ENCODE results near the gene RIC1. TPM values are rescaled to one million over a fixed set of nuclear protein-coding genes. Genes with fewer than 3 reads are reported as not detected.

RIC1 gene
- total RNA-seq, 2 experiments from 2014 or later: 24.7 to 26.3 TPM

DNA sequence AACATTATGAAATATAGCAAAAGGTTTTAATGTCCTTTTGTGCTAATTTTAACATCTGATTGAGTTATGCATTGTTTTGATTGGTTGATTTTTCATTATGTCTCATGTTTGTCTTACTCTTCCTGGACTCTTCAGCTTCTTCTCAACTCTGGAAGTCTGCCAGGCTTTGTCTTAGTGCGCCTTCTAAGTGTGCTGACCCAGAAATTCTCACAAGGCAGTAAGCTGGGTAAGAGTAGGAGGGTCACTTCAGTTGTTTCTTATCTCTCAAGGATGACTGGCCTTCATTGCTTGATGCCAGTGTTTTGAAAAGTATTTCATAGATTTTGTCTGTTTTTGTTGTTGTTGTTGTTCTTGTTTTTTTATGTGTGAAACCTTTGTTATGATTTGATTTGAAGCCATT, 59.2 kb downstream of the RIC1 start:
- H3K27ac Mint-ChIP-seq: no peak overlapping the region
- peaks cover 30% of the 10 kb centered on the region for H3K4me1 Mint-ChIP-seq (ENCODE audit: low read depth)
- peaks cover 4% of the 10 kb centered on the region for H3K9me3 Mint-ChIP-seq
- H3K4me3 Mint-ChIP-seq: no peak overlapping the region
- H3K36me3 Mint-ChIP-seq (ENCODE audit: low read depth): peaks cover 49% of the 10 kb centered on the region
- no peaks in the 10 kb centered on the region for H3K4me1 ChIP-seq (ENCODE audit: insufficient read depth, low read length)
- no peaks in the 10 kb centered on the region for H3K27me3 Mint-ChIP-seq
- H3K4me3 ChIP-seq (ENCODE audit: low read length): no peak overlapping the region
- TF ChIP-seq, protein P1, sequence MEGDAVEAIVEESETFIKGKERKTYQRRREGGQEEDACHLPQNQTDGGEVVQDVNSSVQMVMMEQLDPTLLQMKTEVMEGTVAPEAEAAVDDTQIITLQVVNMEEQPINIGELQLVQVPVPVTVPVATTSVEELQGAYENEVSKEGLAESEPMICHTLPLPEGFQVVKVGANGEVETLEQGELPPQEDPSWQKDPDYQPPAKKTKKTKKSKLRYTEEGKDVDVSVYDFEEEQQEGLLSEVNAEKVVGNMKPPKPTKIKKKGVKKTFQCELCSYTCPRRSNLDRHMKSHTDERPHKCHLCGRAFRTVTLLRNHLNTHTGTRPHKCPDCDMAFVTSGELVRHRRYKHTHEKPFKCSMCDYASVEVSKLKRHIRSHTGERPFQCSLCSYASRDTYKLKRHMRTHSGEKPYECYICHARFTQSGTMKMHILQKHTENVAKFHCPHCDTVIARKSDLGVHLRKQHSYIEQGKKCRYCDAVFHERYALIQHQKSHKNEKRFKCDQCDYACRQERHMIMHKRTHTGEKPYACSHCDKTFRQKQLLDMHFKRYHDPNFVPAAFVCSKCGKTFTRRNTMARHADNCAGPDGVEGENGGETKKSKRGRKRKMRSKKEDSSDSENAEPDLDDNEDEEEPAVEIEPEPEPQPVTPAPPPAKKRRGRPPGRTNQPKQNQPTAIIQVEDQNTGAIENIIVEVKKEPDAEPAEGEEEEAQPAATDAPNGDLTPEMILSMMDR (IDR thresholded peaks at IDR 0.05): no peak
- H3K27me3 ChIP-seq (ENCODE audit: control insufficient read depth in 1 of 2, insufficient read depth in 2 of 2, low read length in 2 of 2): no peaks in the 10 kb centered on the region
- intact Hi-C loops (cut with DNase I, micrococcal nuclease): no loop called here
- ChIA-PET POLR2A (no interaction called here), CTCF (interaction anchor here (0.6 kb wide), 1 partner anchor 683 kb away, joined by 5 read pairs; no protein-coding TSS in a partner anchor)
- peaks cover 0 to 11% of the 10 kb centered on the region in 2 experiments for H3K9me3 ChIP-seq (ENCODE audit: control insufficient read depth in 1 of 2, insufficient read depth in 1 of 2, low read length in 2 of 2)
- DNase-seq: no peak
- no peak overlapping the region for H3K27ac ChIP-seq (ENCODE audit: low read depth in 1 of 2, low read length in 2 of 2)
- ATAC-seq (ENCODE audit: poor library complexity): no peak
- peaks cover 3% of the 10 kb centered on the region for H3K36me3 ChIP-seq (ENCODE audit: insufficient read depth, low read length)

DNA sequence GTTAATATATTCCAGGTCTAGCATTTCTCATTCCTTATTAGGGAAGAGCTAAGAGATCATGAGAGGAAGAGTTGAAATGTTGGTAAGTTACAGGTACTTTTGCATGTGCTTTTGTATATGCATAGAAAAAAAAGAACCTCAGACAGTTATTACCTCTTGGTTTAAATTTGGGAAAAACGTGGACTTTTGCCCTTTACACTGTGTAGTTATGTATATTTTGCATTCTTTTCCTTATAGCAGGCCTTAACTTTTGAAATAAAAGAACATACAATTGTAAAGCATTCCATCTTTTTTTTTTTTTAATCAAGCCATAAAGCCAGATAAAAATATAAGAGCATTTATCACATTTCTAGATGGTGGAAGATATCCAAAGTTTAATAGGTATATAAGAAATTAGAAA, 61.4 kb downstream of the RIC1 start:
- TF ChIP-seq, protein P1 (IDR thresholded peaks at IDR 0.05): no peak
- intact Hi-C loops (cut with DNase I, micrococcal nuclease): no loop called here

GRCh38 chr9:5695860-5696259, 67.0 kb downstream of the RIC1 start:
- H3K27ac ChIP-seq (ENCODE audit: low read depth in 1 of 2, low read length in 2 of 2): no peak overlapping the region
- Mint-ChIP-seq H3K27ac (no peak overlapping the region), H3K4me3 (no peak overlapping the region), H3K36me3 (ENCODE audit: low read depth) (peaks cover 37% of the 10 kb centered on the region), H3K27me3 (no peaks in the 10 kb centered on the region), H3K9me3 (no peaks in the 10 kb centered on the region), H3K4me1 (ENCODE audit: low read depth) (peaks cover 36% of the 10 kb centered on the region)
- TF ChIP-seq, protein P1 (IDR thresholded peaks at IDR 0.05): no peak
- ChIA-PET POLR2A (interaction anchor here (0.6 kb wide), 1 partner anchor 320 kb away, joined by 3 read pairs; the partner anchor contains the start of gene RANBP6), CTCF (no interaction called here)
- no peaks in the 10 kb centered on the region for H3K27me3 ChIP-seq (ENCODE audit: control insufficient read depth in 1 of 2, insufficient read depth in 2 of 2, low read length in 2 of 2)
- H3K4me3 ChIP-seq (ENCODE audit: low read length): no peak overlapping the region
- intact Hi-C loops (cut with DNase I, micrococcal nuclease): no loop called here
- DNase-seq: no peak
- no peaks in the 10 kb centered on the region for H3K36me3 ChIP-seq (ENCODE audit: insufficient read depth, low read length)
- H3K9me3 ChIP-seq (ENCODE audit: control insufficient read depth in 1 of 2, insufficient read depth in 1 of 2, low read length in 2 of 2): no peaks in the 10 kb centered on the region
- H3K4me1 ChIP-seq (ENCODE audit: insufficient read depth, low read length): no peaks in the 10 kb centered on the region
- ATAC-seq (ENCODE audit: poor library complexity): no peak

More for the DNA sequence above, 61.4 kb downstream of the RIC1 start:
- ATAC-seq (ENCODE audit: poor library complexity) (no peak), DNase-seq (no peak)
- Mint-ChIP-seq H3K36me3 (ENCODE audit: low read depth) (peaks cover 39% of the 10 kb centered on the region), H3K27me3 (no peaks in the 10 kb centered on the region), H3K4me3 (no peak overlapping the region), H3K4me1 (ENCODE audit: low read depth) (peaks cover 34% of the 10 kb centered on the region), H3K9me3 (no peaks in the 10 kb centered on the region), H3K27ac (no peak overlapping the region)
- no peaks in the 10 kb centered on the region for H3K27me3 ChIP-seq (ENCODE audit: control insufficient read depth in 1 of 2, insufficient read depth in 2 of 2, low read length in 2 of 2)
- POLR2A ChIA-PET: no interaction called here
- peaks cover 0 to 3% of the 10 kb centered on the region in 2 experiments for H3K9me3 ChIP-seq (ENCODE audit: control insufficient read depth in 1 of 2, insufficient read depth in 1 of 2, low read length in 2 of 2)
- H3K4me1 ChIP-seq (ENCODE audit: insufficient read depth, low read length): no peaks in the 10 kb centered on the region
- no peaks in the 10 kb centered on the region for H3K36me3 ChIP-seq (ENCODE audit: insufficient read depth, low read length)
- H3K4me3 ChIP-seq (ENCODE audit: low read length): no peak overlapping the region
- CTCF ChIA-PET: no interaction called here
- no peak overlapping the region for H3K27ac ChIP-seq (ENCODE audit: low read depth in 1 of 2, low read length in 2 of 2)
